ENCODE measurements around the gene BIRC3. TPM values are rescaled to one million over a fixed set of nuclear protein-coding genes. Genes with fewer than 3 reads are reported as not detected.

Gene BIRC3
- polyA plus RNA-seq, 1 donor (not counting 4 experiments of a cell fraction or from before 2014, with no cell fraction given) = 2.1 TPM

GRCh38 chr11:102357116-102357515, 39.8 kb downstream of the BIRC3 start:
- DNase-seq (ENCODE audit: low read depth, low spot score) (no peak), FAIRE-seq (no peak)
- Histone ChIP-seq H4K20me1 (ENCODE audit: control insufficient read depth, extremely low read depth, insufficient read depth, low read length) (no peaks in the 10 kb centered on the region), H3K4me2 (ENCODE audit: control insufficient read depth, extremely low read depth, insufficient read depth, low read depth, low read length) (no peak overlapping the region), H3K4me3 (ENCODE audit: control insufficient read depth in 2 of 3, extremely low read depth in 1 of 3, insufficient read depth in 2 of 3, low read depth in 1 of 3, low read length in 3 of 3) (no peak overlapping the region), H3K79me2 (ENCODE audit: control insufficient read depth, insufficient read depth, low read length) (peaks cover 63% of the 10 kb centered on the region), H2AFZ (ENCODE audit: control insufficient read depth, low read length) (no peak overlapping the region), H3K27ac (ENCODE audit: control insufficient read depth, insufficient read depth, low read length) (no peak overlapping the region), H3K4me1 (ENCODE audit: control insufficient read depth, extremely low read depth, insufficient read depth, low read length) (no peaks in the 10 kb centered on the region), H3K9me3 (ENCODE audit: control insufficient read depth, low read depth, low read length) (no peaks in the 10 kb centered on the region), H3K9me1 (ENCODE audit: control insufficient read depth, extremely low read depth, insufficient read depth, low read length) (no peaks in the 10 kb centered on the region), H3K9ac (ENCODE audit: control insufficient read depth, extremely low read depth, insufficient read depth, low read length) (no peak overlapping the region), H3K27me3 (ENCODE audit: control insufficient read depth, extremely low read depth, insufficient read depth, low read length) (no peaks in the 10 kb centered on the region), H3K36me3 (ENCODE audit: control insufficient read depth in 2 of 2, extremely low read depth in 1 of 2, insufficient read depth in 2 of 2, low read length in 2 of 2) (peaks cover 6 to 26% of the 10 kb centered on the region in 2 experiments)
- no peak for TF ChIP-seq CTCF (optimal IDR thresholded peaks at IDR 0.05 in 1 of 3, IDR thresholded peaks at IDR 0.05 in 1 of 3, conservative IDR thresholded peaks at IDR 0.05 in 1 of 3; ENCODE audit: extremely low read depth in 1 of 3, insufficient read depth in 2 of 3, low read length in 3 of 3)
- dilution Hi-C loops (cut with MboI; ENCODE audit: extremely low pct_ligation_motif_present, low sequenced_read_pairs) = no loop called here

- H3K9me3 ChIP-seq (ENCODE audit: control insufficient read depth, low read depth, low read length) = no peaks in the 10 kb centered on the region
- no peaks in the 10 kb centered on the region for H3K27me3 ChIP-seq (ENCODE audit: control insufficient read depth, extremely low read depth, insufficient read depth, low read length)
- H4K20me1 ChIP-seq (ENCODE audit: control insufficient read depth, extremely low read depth, insufficient read depth, low read length) = no peaks in the 10 kb centered on the region
- DNase-seq (ENCODE audit: low read depth, low spot score) (no peak), FAIRE-seq (no peak)
- no peak overlapping the region for H2AFZ ChIP-seq (ENCODE audit: control insufficient read depth, low read length)
- H3K4me1 ChIP-seq (ENCODE audit: control insufficient read depth, extremely low read depth, insufficient read depth, low read length) = no peaks in the 10 kb centered on the region
- H3K4me3 ChIP-seq (ENCODE audit: control insufficient read depth in 2 of 3, extremely low read depth in 1 of 3, insufficient read depth in 2 of 3, low read depth in 1 of 3, low read length in 3 of 3) = no peak overlapping the region
- peaks cover 50% of the 10 kb centered on the region for H3K79me2 ChIP-seq (ENCODE audit: control insufficient read depth, insufficient read depth, low read length)
- H3K4me2 ChIP-seq (ENCODE audit: control insufficient read depth, extremely low read depth, insufficient read depth, low read depth, low read length) = no peak overlapping the region
- dilution Hi-C loops (cut with MboI; ENCODE audit: extremely low pct_ligation_motif_present, low sequenced_read_pairs) = no loop called here
- peaks cover 7 to 18% of the 10 kb centered on the region in 2 experiments for H3K36me3 ChIP-seq (ENCODE audit: control insufficient read depth in 2 of 2, extremely low read depth in 1 of 2, insufficient read depth in 2 of 2, low read length in 2 of 2)
- no peak overlapping the region for H3K9ac ChIP-seq (ENCODE audit: control insufficient read depth, extremely low read depth, insufficient read depth, low read length)
- no peak overlapping the region for H3K27ac ChIP-seq (ENCODE audit: control insufficient read depth, insufficient read depth, low read length)
- H3K9me1 ChIP-seq (ENCODE audit: control insufficient read depth, extremely low read depth, insufficient read depth, low read length) = no peaks in the 10 kb centered on the region
- no peak for TF ChIP-seq CTCF (optimal IDR thresholded peaks at IDR 0.05 in 1 of 3, IDR thresholded peaks at IDR 0.05 in 1 of 3, conservative IDR thresholded peaks at IDR 0.05 in 1 of 3; ENCODE audit: extremely low read depth in 1 of 3, insufficient read depth in 2 of 3, low read length in 3 of 3)
- no peak for TF ChIP-seq EZH2 (IDR thresholded peaks at IDR 0.05; ENCODE audit: low read length)
Measured at GRCh38 chr11:102359372-102359771, 42.1 kb downstream of the BIRC3 start.

All from keratinocyte (primary cell).